K562 (cell line): Measurements from ENCODE around the gene AMFR. TPM values are rescaled to one million over a fixed set of nuclear protein-coding genes. Genes with fewer than 3 reads are reported as not detected.

Experiments
- CCAR2 ChIP-seq: fragments of 200-400 bp; formaldehyde crosslinking; IDR thresholded peaks from 2 replicates; pipeline ENCODE4 v1.6.1; 2017; ENCODE audit warnings: mild to moderate bottlenecking, low read depth, low read length
- CTBP1 ChIP-seq: fragments of 450-650 bp; IDR thresholded peaks from 2 replicates; pipeline ENCODE4 v1.6.1; 2016; ENCODE audit warnings: borderline replicate concordance
- CXXC5 ChIP-seq: fragments of 250-450 bp; sonication (Bioruptor Pico); IDR thresholded peaks from 2 replicates; pipeline ENCODE4 v1.8.0; 2022; ENCODE audit warnings: inconsistent platforms, mild to moderate bottlenecking, moderate library complexity
- DACH1 ChIP-seq: fragments of 450-650 bp; IDR thresholded peaks from 2 replicates; pipeline ENCODE4 v1.6.1; 2018; ENCODE audit not compliant: partially characterized antibody
- E2F4 ChIP-seq: sonication (generic); formaldehyde crosslinking; IDR thresholded peaks from 2 replicates; pipeline ENCODE4 v1.8.0; 2022; ENCODE audit warnings: mild to moderate bottlenecking, low read depth, missing genetic modification reagents
- GABPA ChIP-seq: fragments of 200-800 bp; sonication (Bioruptor generic); conservative IDR thresholded peaks from 2 replicates; pipeline ENCODE4 v1.6.1; 2016; ENCODE audit warnings: low read depth, missing genetic modification characterization, missing compliant biosample characterization
- GATAD2B ChIP-seq: fragments of 450-650 bp; IDR thresholded peaks from 2 replicates; pipeline ENCODE4 v1.6.1; 2017; ENCODE audit warnings: mild to moderate bottlenecking, borderline replicate concordance
- GTF2E2 ChIP-seq: fragments of 200-800 bp; sonication (Bioruptor generic); IDR thresholded peaks from 2 replicates; pipeline ENCODE4 v1.6.1; 2016; ENCODE audit warnings: missing genetic modification characterization, missing compliant biosample characterization
- L3MBTL2 ChIP-seq: fragments of 450-650 bp; IDR thresholded peaks from 2 replicates; pipeline ENCODE4 v1.6.1; 2016; ENCODE audit warnings: mild to moderate bottlenecking, moderate library complexity
- MAZ ChIP-seq, 2 experiments: fragments of 450-650 bp in 1 of 2; sonication (generic) in 1 of 2; formaldehyde crosslinking; IDR thresholded peaks in 1 of 2; conservative IDR thresholded peaks in 1 of 2; 2 replicates each; pipeline versions ENCODE4 v1.4.0 to v1.5.0; 2020; ENCODE audit warnings: mild to moderate bottlenecking in 1 of 2, missing genetic modification reagents in 1 of 2
- RAD21 ChIP-seq, 2 experiments: fragments of 250-450 bp in 1 of 2; fragments of 450-650 bp in 1 of 2; sonication (Bioruptor Pico) in 1 of 2; formaldehyde crosslinking in 1 of 2; IDR thresholded peaks in 1 of 2; conservative IDR thresholded peaks in 1 of 2; 2 replicates each; pipeline versions ENCODE4 v1.4.0 to v1.8.0; 2020 to 2022; ENCODE audit warnings: mild to moderate bottlenecking in 2 of 2, moderate library complexity in 1 of 2
- SMAD4 ChIP-seq: fragments of 250-450 bp; sonication (Bioruptor Pico); conservative IDR thresholded peaks from 2 replicates; pipeline ENCODE4 v1.8.0; 2021; ENCODE audit warnings: inconsistent platforms, mild to moderate bottlenecking, moderate library complexity
- YY1 ChIP-seq, 3 experiments: IDR thresholded peaks; 2 replicates each; pipeline ENCODE4 v1.6.1; 2011; ENCODE audit warnings: low read length in 2 of 3, mild to moderate bottlenecking in 2 of 3, moderate library complexity in 2 of 3, borderline replicate concordance in 1 of 3, control low read depth in 1 of 3, low read depth in 1 of 3; ENCODE audit not compliant: insufficient read depth in 3 of 3, insufficient replicate concordance in 2 of 3, control insufficient read depth in 1 of 3, insufficient read length in 1 of 3; ENCODE audit errors: extremely low read depth in 1 of 3
- ZBTB7A ChIP-seq: IDR thresholded peaks from 2 replicates; pipeline ENCODE4 v1.6.1; 2011; ENCODE audit warnings: low read depth, mild to moderate bottlenecking, low read length, moderate library complexity, borderline replicate concordance; ENCODE audit not compliant: control insufficient read depth
- ZNF23 ChIP-seq: fragments of 250-450 bp; sonication (Bioruptor Pico); IDR thresholded peaks from 2 replicates; pipeline ENCODE4 v1.4.0; 2020; ENCODE audit warnings: mild to moderate bottlenecking
- polyA plus RNA-seq, 8 experiments: library from polyadenylated mRNA; depleted of rRNA in 4 of 8; stranded (reverse) in 5 of 8; unstranded in 3 of 8; fragments of >200 nt; fragmentation: Nextera tagmentation in 2 of 8; fragmentation: Illumina TruSeq in 1 of 8; extraction: Ambion mirVana in 2 of 8; extraction: Trizol in 1 of 8; gene quantifications; 2 replicates each; pipeline versions ENCODE4 v1.2.1 to v1.2.3, GENCODE V29; 2011 to 2014; ENCODE audit warnings: inconsistent platforms in 1 of 8, missing spikeins in 1 of 8
- total RNA-seq, 7 experiments: library from RNA; depleted of rRNA in 6 of 7; stranded (reverse); fragments of >200 nt in 6 of 7; fragmentation: Illumina TruSeq in 2 of 7; extraction: Trizol in 2 of 7; gene quantifications; 2 replicates each; pipeline versions ENCODE4 v1.2.1 to v1.2.3, GENCODE V29; 2011 to 2021; ENCODE audit warnings: low replicate concordance in 1 of 7
- TF ChIP-seq, protein P1 (sequence below), 2 experiments: IDR thresholded peaks; 2 replicates each; pipeline ENCODE4 v1.6.1; 2011; ENCODE audit warnings: borderline replicate concordance in 1 of 2, control low read depth in 1 of 2, low read depth in 1 of 2, low read length in 1 of 2, mild to moderate bottlenecking in 1 of 2, mixed read lengths in 1 of 2, moderate library complexity in 1 of 2; ENCODE audit not compliant: insufficient read depth in 1 of 2, insufficient read length in 1 of 2, poor library complexity in 1 of 2, severe bottlenecking in 1 of 2; ENCODE audit errors: extremely low read depth in 1 of 2
- TF ChIP-seq, protein P2 (sequence below): fragments of 200-800 bp; sonication (Bioruptor generic); IDR thresholded peaks from 2 replicates; pipeline ENCODE4 v1.6.1; 2017; ENCODE audit warnings: missing genetic modification characterization, missing compliant biosample characterization
- TF ChIP-seq, protein P3 (sequence below), 2 experiments: fragments of 200-800 bp in 1 of 2; sonication (Bioruptor generic) in 1 of 2; sonication (generic) in 1 of 2; formaldehyde crosslinking in 1 of 2; IDR thresholded peaks in 1 of 2; conservative IDR thresholded peaks in 1 of 2; 2 replicates each; pipeline versions ENCODE4 v1.5.0 to v1.6.1; 2016 to 2020; ENCODE audit warnings: missing compliant biosample characterization in 1 of 2, missing genetic modification characterization in 1 of 2, missing genetic modification reagents in 1 of 2

AMFR gene
- total and polyA plus RNA-seq, 9 of the 15 experiments (the other 6 are each of a cell fraction or from before 2014, with no cell fraction given): 15.6 to 113 (median 58.4) TPM

DNA sequence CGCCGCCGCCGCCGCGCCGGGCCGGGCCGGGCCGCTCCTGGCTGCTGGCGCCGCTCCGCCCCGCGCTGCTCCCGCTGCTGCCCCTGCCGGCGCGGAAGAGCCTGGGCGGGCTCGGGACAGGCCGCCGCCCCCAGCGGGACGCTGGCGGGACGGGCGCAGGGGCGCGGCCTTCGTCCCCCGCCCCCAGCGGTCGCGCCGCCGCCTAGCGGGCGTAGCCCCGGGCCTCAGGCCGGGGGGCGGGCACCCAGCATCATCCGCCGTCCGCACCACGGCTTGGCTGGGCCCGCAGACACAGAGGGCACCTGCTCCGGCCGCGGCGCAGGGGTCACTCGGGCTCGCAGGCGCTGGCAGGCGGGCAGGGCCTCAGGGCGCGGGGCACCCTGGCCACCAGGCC, at the start of gene AMFR (continued):
- TF ChIP-seq DACH1: no peak
- no peak for TF ChIP-seq ZNF23 (CRISPR knock-in tag)
- no peak for TF ChIP-seq E2F4 (CRISPR knock-in tag)
- TF ChIP-seq, protein P1, sequence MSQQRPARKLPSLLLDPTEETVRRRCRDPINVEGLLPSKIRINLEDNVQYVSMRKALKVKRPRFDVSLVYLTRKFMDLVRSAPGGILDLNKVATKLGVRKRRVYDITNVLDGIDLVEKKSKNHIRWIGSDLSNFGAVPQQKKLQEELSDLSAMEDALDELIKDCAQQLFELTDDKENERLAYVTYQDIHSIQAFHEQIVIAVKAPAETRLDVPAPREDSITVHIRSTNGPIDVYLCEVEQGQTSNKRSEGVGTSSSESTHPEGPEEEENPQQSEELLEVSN (IDR thresholded peaks at IDR 0.05; ENCODE audit: borderline replicate concordance in 1 of 2, extremely low read depth in 1 of 2, insufficient read depth in 1 of 2, insufficient read length in 1 of 2, low read depth in 1 of 2, low read length in 1 of 2, poor library complexity in 1 of 2, severe bottlenecking in 1 of 2): peak in 1 of 2 experiments; percentile 69
- peak; percentile 76; the same call in 1 of the 2 replicates for TF ChIP-seq CTBP1
- TF ChIP-seq CCAR2: no peak
- TF ChIP-seq GTF2E2: no peak
- peak; percentile 14; the same call in 1 of the 2 replicates for TF ChIP-seq GABPA (tag)
- TF ChIP-seq L3MBTL2: 0 out of 2 replicates have a peak, but pooled peaks have one; percentile 0
- TF ChIP-seq RAD21 (CRISPR knock-in tag; conservative IDR thresholded peaks at IDR 0.05 in 1 of 2, IDR thresholded peaks at IDR 0.05 in 1 of 2): peak in 1 of 2 experiments; percentile 52; a peak in 2 of 4 replicates
- TF ChIP-seq, protein P2, sequence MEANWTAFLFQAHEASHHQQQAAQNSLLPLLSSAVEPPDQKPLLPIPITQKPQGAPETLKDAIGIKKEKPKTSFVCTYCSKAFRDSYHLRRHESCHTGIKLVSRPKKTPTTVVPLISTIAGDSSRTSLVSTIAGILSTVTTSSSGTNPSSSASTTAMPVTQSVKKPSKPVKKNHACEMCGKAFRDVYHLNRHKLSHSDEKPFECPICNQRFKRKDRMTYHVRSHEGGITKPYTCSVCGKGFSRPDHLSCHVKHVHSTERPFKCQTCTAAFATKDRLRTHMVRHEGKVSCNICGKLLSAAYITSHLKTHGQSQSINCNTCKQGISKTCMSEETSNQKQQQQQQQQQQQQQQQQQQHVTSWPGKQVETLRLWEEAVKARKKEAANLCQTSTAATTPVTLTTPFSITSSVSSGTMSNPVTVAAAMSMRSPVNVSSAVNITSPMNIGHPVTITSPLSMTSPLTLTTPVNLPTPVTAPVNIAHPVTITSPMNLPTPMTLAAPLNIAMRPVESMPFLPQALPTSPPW: peak; percentile 83
- TF ChIP-seq, protein P3, sequence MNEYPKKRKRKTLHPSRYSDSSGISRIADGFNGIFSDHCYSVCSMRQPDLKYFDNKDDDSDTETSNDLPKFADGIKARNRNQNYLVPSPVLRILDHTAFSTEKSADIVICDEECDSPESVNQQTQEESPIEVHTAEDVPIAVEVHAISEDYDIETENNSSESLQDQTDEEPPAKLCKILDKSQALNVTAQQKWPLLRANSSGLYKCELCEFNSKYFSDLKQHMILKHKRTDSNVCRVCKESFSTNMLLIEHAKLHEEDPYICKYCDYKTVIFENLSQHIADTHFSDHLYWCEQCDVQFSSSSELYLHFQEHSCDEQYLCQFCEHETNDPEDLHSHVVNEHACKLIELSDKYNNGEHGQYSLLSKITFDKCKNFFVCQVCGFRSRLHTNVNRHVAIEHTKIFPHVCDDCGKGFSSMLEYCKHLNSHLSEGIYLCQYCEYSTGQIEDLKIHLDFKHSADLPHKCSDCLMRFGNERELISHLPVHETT (CRISPR knock-in tag; conservative IDR thresholded peaks at IDR 0.05 in 1 of 2, IDR thresholded peaks at IDR 0.05 in 1 of 2): peak in 1 of 2 experiments; percentile 96; a peak in 2 of 4 replicates
- TF ChIP-seq GATAD2B: peak; percentile 88
- peak; percentile 96; the same call in 1 of the 2 replicates for TF ChIP-seq ZBTB7A
- TF ChIP-seq YY1 (IDR thresholded peaks at IDR 0.05; ENCODE audit: borderline replicate concordance in 1 of 3, control insufficient read depth in 1 of 3, extremely low read depth in 1 of 3, insufficient read depth in 3 of 3, insufficient read length in 1 of 3, insufficient replicate concordance in 2 of 3, low read depth in 1 of 3, low read length in 2 of 3): peak in 2 of 3 experiments; percentile 46 to 59
- peak; percentile 96 for TF ChIP-seq CXXC5 (CRISPR knock-in tag)
- TF ChIP-seq SMAD4 (CRISPR knock-in tag): peak; percentile 91
- TF ChIP-seq MAZ (CRISPR knock-in tag; conservative IDR thresholded peaks at IDR 0.05 in 1 of 2, IDR thresholded peaks at IDR 0.05 in 1 of 2): peak; percentile 13 to 75; a peak in 3 of 4 replicates
